T-helper 2 cell treated with Interferon-gamma antibody and Interleukin-4, amounts not matched to agents 100 ng/mL and 5 ng/mL, for 36 hours (primary cell): Measurements from ENCODE around the gene SMS. TPM values are rescaled to one million over a fixed set of nuclear protein-coding genes. Genes with fewer than 3 reads are reported as not detected.

Source experiments
- intact Hi-C: fragments of 100-400 bp; cut with micrococcal nuclease; formaldehyde crosslinking; loops from one replicate; pipeline ENCODE4 v1.15.1; 2023
- total RNA-seq: library from RNA; stranded (reverse); gene quantifications from 2 replicates; pipeline ENCODE4 v1.2.3, GENCODE V29; 2022

SMS gene
- total RNA-seq, 1 donor from 2014 or later: 66.8 TPM

- intact Hi-C loops: no loop called here
Observed at GRCh38 chrX:21975812-21976211, 35.3 kb downstream of the SMS start.

- intact Hi-C loops: no loop called here
Observed at GRCh38 chrX:21978346-21978745, 37.8 kb downstream of the SMS start.

- intact Hi-C loops: loop anchor here (10.0 kb wide), 2 partner anchors 102 to 1922 kb away; partner anchors contain the start of genes APOO and CXorf58
Observed at GRCh38 chrX:21982311-21982710, 41.8 kb downstream of the SMS start.

GRCh38 chrX:21985332-21985777 is 44.8 kb downstream of the SMS start:
- intact Hi-C loops: loop anchor here (1.0 to 10.0 kb wide), 4 partner anchors 99 to 1919 kb away; partner anchors contain the start of genes APOO and CXorf58

GRCh38 chrX:21986596-21986995 is 46.1 kb downstream of the SMS start:
- intact Hi-C loops: loop anchor here (10.0 kb wide), 2 partner anchors 98 to 1918 kb away; partner anchors contain the start of genes APOO and CXorf58

GRCh38 chrX:21989384-21989783 is 48.9 kb downstream of the SMS start:
- intact Hi-C loops: loop anchor here (10.0 kb wide), 2 partner anchors 95 to 1915 kb away; partner anchors contain the start of genes APOO and CXorf58

- intact Hi-C loops: no loop called here
Observed at GRCh38 chrX:21990832-21991231, 50.3 kb downstream of the SMS start.

GRCh38 chrX:21991504-21991903 is 51.0 kb downstream of the SMS start:
- intact Hi-C loops: no loop called here

GRCh38 chrX:21993265-21993664 is 52.8 kb downstream of the SMS start:
- intact Hi-C loops: no loop called here

GRCh38 chrX:21996872-21997455 is 56.5 kb downstream of the SMS start:
- intact Hi-C loops: no loop called here

GRCh38 chrX:21998037-21998436 is 57.5 kb downstream of the SMS start:
- intact Hi-C loops: no loop called here

GRCh38 chrX:22004866-22005265 is 64.4 kb downstream of the SMS start:
- intact Hi-C loops: no loop called here

- intact Hi-C loops: no loop called here
Observed at GRCh38 chrX:22012051-22012450, 71.5 kb downstream of the SMS start.

- intact Hi-C loops: no loop called here
Observed at GRCh38 chrX:22012931-22013330, 72.4 kb downstream of the SMS start.

- intact Hi-C loops: no loop called here
Observed at GRCh38 chrX:22015139-22015750, 74.7 kb downstream of the SMS start.

GRCh38 chrX:22021751-22022324 is 81.3 kb downstream of the SMS start:
- intact Hi-C loops: no loop called here

- intact Hi-C loops: no loop called here
Observed at GRCh38 chrX:22024577-22024976, 84.1 kb downstream of the SMS start.

GRCh38 chrX:22025751-22026150 is 85.2 kb downstream of the SMS start:
- intact Hi-C loops: no loop called here

GRCh38 chrX:22026731-22027130 is 86.2 kb downstream of the SMS start:
- intact Hi-C loops: no loop called here

- intact Hi-C loops: no loop called here
Observed at GRCh38 chrX:22032084-22032483, 91.6 kb downstream of the SMS start, which contains the start of gene PHEX. TSS of gene PHEX (plus strand) at chrX:22032325. CDS start at chrX:22033006, 681 bp downstream.

- intact Hi-C loops: no loop called here
Observed at GRCh38 chrX:22032506-22032905, 92.0 kb downstream of the SMS start.

- intact Hi-C loops: no loop called here
Observed at GRCh38 chrX:22033818-22034217, 93.3 kb downstream of the SMS start.
